Prostate gland (tissue), 2 donors: ENCODE results near the gene ZC3H7A. TPM values are rescaled to one million over a fixed set of nuclear protein-coding genes. Genes with fewer than 3 reads are reported as not detected.

Experiments
- DNase-seq: peaks from one replicate; pipeline ENCODE4 v3.0.0-alpha.2; 2019; ENCODE audit warnings: low spot score
- H3K27ac ChIP-seq, 2 donors: fragments of 200-600 bp; sonication (generic); 2 replicates each; pipeline ENCODE4 v1.5.1; 2017 to 2019
- H3K27me3 ChIP-seq: fragments of 200-600 bp; sonication (generic); replicated peaks from 2 replicates; pipeline ENCODE4 v1.5.1; 2019; ENCODE audit not compliant: insufficient read depth
- H3K36me3 ChIP-seq, 2 donors: fragments of 200-600 bp; sonication (generic); 1 replicate in 1 of 2; 2 replicates in 1 of 2; pipeline versions ENCODE4 v1.5.1 to v1.8.1; 2017 to 2019
- H3K4me1 ChIP-seq: fragments of 200-600 bp; sonication (generic); replicated peaks from 2 replicates; pipeline ENCODE4 v1.5.1; 2019
- H3K4me3 ChIP-seq, 2 donors: fragments of 200-600 bp; sonication (generic); 2 replicates each; pipeline ENCODE4 v1.5.1; 2017 to 2019
- H3K9me3 ChIP-seq: fragments of 200-600 bp; sonication (generic); 2 replicates; pipeline ENCODE4 v1.5.1; 2017
- CTCF ChIP-seq, 4 experiments: fragments of 200-600 bp in 2 of 4; fragments of 450-650 bp in 2 of 4; sonication (generic) in 2 of 4; IDR thresholded peaks; 1 replicate in 3 of 4; 2 replicates in 1 of 4; pipeline ENCODE4 v1.5.1; 2016 to 2019; ENCODE audit warnings: antibody characterized with exemption in 4 of 4, mild to moderate bottlenecking in 2 of 4, moderate library complexity in 2 of 4
- POLR2A ChIP-seq: fragments of 450-650 bp; IDR thresholded peaks from one replicate; pipeline ENCODE4 v1.6.1; 2016; ENCODE audit warnings: antibody characterized with exemption, mild to moderate bottlenecking
- POLR2AphosphoS5 ChIP-seq: sonication (generic); formaldehyde crosslinking; IDR thresholded peaks from one replicate; pipeline ENCODE4 v1.6.1; 2017; ENCODE audit warnings: antibody characterized with exemption
- WGBS: methylation state at CpG from one replicate; pipeline ENCODE4 v1.1.5; 2018; 5-methylcytosine and 5-hydroxymethylcytosine counted together
- intact Hi-C: fragments of 100-400 bp; cut with DNase I; formaldehyde crosslinking; loops from one replicate; pipeline ENCODE4 v1.14.2; 2022
- total RNA-seq, 2 donors: library from RNA; depleted of rRNA; stranded (reverse); fragments of >200 nt; gene quantifications; one replicate each; pipeline ENCODE4 v1.1.0, GENCODE V29; 2016

The ZC3H7A gene
- total RNA-seq, 2 donors from 2014 or later: 48.9 to 56.4 TPM

DNA sequence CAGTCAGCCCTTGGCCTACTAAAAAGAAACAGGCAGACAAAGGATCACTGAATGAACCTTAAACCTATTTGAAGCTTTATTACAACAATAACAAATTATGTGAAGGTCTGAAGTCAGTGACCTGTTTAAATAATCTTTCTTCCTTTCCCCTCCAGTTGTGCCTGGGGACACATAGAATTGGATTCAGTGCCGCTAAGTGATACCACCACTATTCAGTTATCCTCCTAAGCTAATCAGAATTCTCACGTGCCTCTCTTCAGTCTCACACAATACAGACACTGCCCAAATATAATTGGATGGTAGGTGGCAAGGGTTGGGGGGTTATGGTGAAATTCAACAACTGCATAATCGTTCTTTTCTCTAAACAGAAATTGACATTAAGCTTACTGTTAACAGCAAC is 65.8 kb downstream of the ZC3H7A start:
- intact Hi-C loops: no loop called here
- no peak for DNase-seq
- H3K27ac ChIP-seq: no peak overlapping the region
- H3K9me3 ChIP-seq: no peaks in the 10 kb centered on the region
- H3K36me3 ChIP-seq: no peaks in the 10 kb centered on the region
- WGBS: 81% methylated on average over 3 of the region's 3 CpGs
- H3K4me3 ChIP-seq: no peak overlapping the region
- no peaks in the 10 kb centered on the region for H3K4me1 ChIP-seq
- H3K27me3 ChIP-seq: no peaks in the 10 kb centered on the region
- TF ChIP-seq CTCF (IDR thresholded peaks at IDR 0.05) (no peak), POLR2AphosphoS5 (no peak), POLR2A (no peak)

- Histone ChIP-seq H3K27me3 (no peaks in the 10 kb centered on the region), H3K27ac (no peak overlapping the region), H3K4me3 (no peak overlapping the region), H3K4me1 (no peaks in the 10 kb centered on the region), H3K36me3 (no peaks in the 10 kb centered on the region), H3K9me3 (no peaks in the 10 kb centered on the region)
- 100% methylated on average over 3 of the region's 3 CpGs for WGBS
- intact Hi-C loops: no loop called here
- no peak for DNase-seq
- TF ChIP-seq POLR2AphosphoS5 (no peak), POLR2A (no peak), CTCF (IDR thresholded peaks at IDR 0.05) (no peak)
Measured at GRCh38 chr16:11729787-11730186, 67.3 kb downstream of the ZC3H7A start.

- no peaks in the 10 kb centered on the region for H3K36me3 ChIP-seq
- H3K27ac ChIP-seq: no peak overlapping the region
- no peak for DNase-seq
- intact Hi-C loops: no loop called here
- H3K4me1 ChIP-seq: no peaks in the 10 kb centered on the region
- H3K4me3 ChIP-seq: no peak overlapping the region
- no peaks in the 10 kb centered on the region for H3K9me3 ChIP-seq
- WGBS: 82% methylated on average over 4 of the region's 4 CpGs
- TF ChIP-seq POLR2A: no peak
- TF ChIP-seq CTCF (IDR thresholded peaks at IDR 0.05): no peak
- TF ChIP-seq POLR2AphosphoS5: no peak
- no peaks in the 10 kb centered on the region for H3K27me3 ChIP-seq
Measured at GRCh38 chr16:11727796-11728543, 69.1 kb downstream of the ZC3H7A start.

DNA sequence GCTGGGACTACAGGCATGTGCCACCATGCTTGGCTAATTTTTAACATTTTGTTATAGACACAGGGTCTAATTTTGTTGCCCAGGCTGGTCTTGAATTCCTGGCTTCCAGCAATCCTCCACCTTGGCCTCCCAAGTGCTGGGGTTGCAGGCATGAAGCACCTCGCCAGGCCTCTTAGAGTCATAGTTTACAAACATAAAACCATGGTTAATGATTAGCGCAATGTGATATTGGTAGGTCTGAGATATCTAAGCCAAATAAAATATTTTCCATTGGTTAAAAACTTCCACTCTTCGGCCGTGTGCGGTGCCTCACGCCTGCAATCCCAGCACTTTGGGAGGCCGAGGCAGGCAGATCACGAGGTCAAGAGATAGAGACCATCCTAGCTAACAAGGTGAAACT is 71.0 kb downstream of the ZC3H7A start:
- no peak for DNase-seq
- intact Hi-C loops: no loop called here
- no peaks in the 10 kb centered on the region for H3K36me3 ChIP-seq

More for the DNA sequence above, 71.0 kb downstream of the ZC3H7A start:
- Histone ChIP-seq H3K4me3 (no peak overlapping the region), H3K4me1 (no peaks in the 10 kb centered on the region), H3K9me3 (no peaks in the 10 kb centered on the region), H3K27ac (no peak overlapping the region), H3K27me3 (no peaks in the 10 kb centered on the region)
- WGBS: 86% methylated on average over 8 of the region's 8 CpGs
- no peak for TF ChIP-seq CTCF (IDR thresholded peaks at IDR 0.05)
- no peak for TF ChIP-seq POLR2AphosphoS5
- no peak for TF ChIP-seq POLR2A
